Right lobe of liver (tissue), 6 donors: ENCODE data around the gene PTN. TPM values are rescaled to one million over a fixed set of nuclear protein-coding genes. Genes with fewer than 3 reads are reported as not detected.
A peak's percentile ranks its signal among the peaks of the same experiment; 100 is the strongest.

Experiments used
- ATAC-seq, 4 donors: fragments of 200-7000 bp; cut with Tn5 transposase; one replicate each; pipeline ENCODE4 v1.9.1; 2020; ENCODE audit warnings: mild to moderate bottlenecking in 4 of 4, moderate library complexity in 4 of 4
- DNase-seq, 3 donors: peaks; one replicate each; pipeline ENCODE4 v3.0.0-alpha.2; 2020
- H3K27ac ChIP-seq, 3 donors: fragments of 200-600 bp; one replicate each; pipeline ENCODE4 v1.8.0; 2022
- H3K27me3 ChIP-seq, 2 donors: fragments of 200-600 bp; one replicate each; pipeline ENCODE4 v1.8.0; 2022
- H3K36me3 ChIP-seq, 4 donors: fragments of 200-600 bp; sonication (generic) in 1 of 4; one replicate each; pipeline versions ENCODE4 v1.5.1 to v1.8.0; 2017 to 2022; ENCODE audit warnings: control low read depth in 1 of 4
- H3K4me1 ChIP-seq, 4 donors: fragments of 200-600 bp; sonication (generic) in 1 of 4; one replicate each; pipeline versions ENCODE4 v1.5.1 to v1.8.0; 2017 to 2022; ENCODE audit warnings: control low read depth in 1 of 4
- H3K4me3 ChIP-seq, 3 donors: fragments of 200-600 bp; one replicate each; pipeline ENCODE4 v1.8.0; 2022
- H3K9me3 ChIP-seq, 4 donors: fragments of 200-600 bp; sonication (generic) in 1 of 4; one replicate each; pipeline versions ENCODE4 v1.5.1 to v1.8.0; 2017 to 2022; ENCODE audit warnings: control low read depth in 1 of 4
- CTCF ChIP-seq, 4 donors: fragments of 200-600 bp in 3 of 4; fragments of 450-650 bp in 1 of 4; IDR thresholded peaks; one replicate each; pipeline versions ENCODE4 v1.5.1 to v1.8.0; 2016 to 2022; ENCODE audit warnings: antibody characterized with exemption in 4 of 4, mild to moderate bottlenecking in 2 of 4
- POLR2A ChIP-seq: fragments of 450-650 bp; IDR thresholded peaks from one replicate; pipeline ENCODE4 v1.6.1; 2017; ENCODE audit warnings: antibody characterized with exemption, mild to moderate bottlenecking
- WGBS: methylation state at CpG from one replicate; pipeline ENCODE4 v1.1.6; 2018; ENCODE audit warnings: low coverage, low lambda C conversion rate; ENCODE audit not compliant: insufficient coverage; ENCODE audit errors: missing lambda C conversion rate; 5-methylcytosine and 5-hydroxymethylcytosine counted together
- intact Hi-C, 2 donors: fragments of 100-400 bp; cut with DNase I; formaldehyde crosslinking; loops; one replicate each; pipeline versions ENCODE4 v1.11.2 to v1.14.1; 2022
- total RNA-seq, 6 experiments: library from RNA; depleted of rRNA in 2 of 6; stranded (reverse); fragments of >200 nt in 2 of 6; fragmentation: NEBNext Ultra II Directional in 3 of 6; extraction: Animal tissue kit (Norgen Biotek cat#: 25700) in 3 of 6; gene quantifications; one replicate each; pipeline versions ENCODE4 v1.1.0 to v1.2.4, GENCODE V29; 2016 to 2023
- donor health status: DM: no; HTN: yes; CAD: no.
- donor health status: DM: no; HTN: no; CAD: no.
- donor health status: DM: no; HTN: no; CAD: no.
- donor health status: DM: no; HTN: yes; CAD: no.
- donor health status: DM: no; HTN: yes; CAD: no.

PTN gene
- total RNA-seq, 6 experiments from 2014 or later = 0.31 to 1.7 (median 0.89) TPM

GRCh38 chr7:137345799-137346449 is 2.4 kb upstream of the PTN start:
- 57% methylated on average over 5 of the region's 6 CpGs for WGBS
- no peaks in the 10 kb centered on the region for H3K36me3 ChIP-seq
- TF ChIP-seq POLR2A (no peak), CTCF (IDR thresholded peaks at IDR 0.05) (no peak)
- ATAC-seq = no peak
- intact Hi-C loops = no loop called here
- no peaks in the 10 kb centered on the region for H3K9me3 ChIP-seq
- no peak for DNase-seq
- H3K4me3 ChIP-seq = no peak overlapping the region
- H3K4me1 ChIP-seq = peaks cover 0 to 12% (median 3%) of the 10 kb centered on the region in 4 donors
- no peaks in the 10 kb centered on the region for H3K27me3 ChIP-seq
- H3K27ac ChIP-seq = no peak overlapping the region

GRCh38 chr7:137342828-137343261 is 688 bp downstream of the PTN start:
- 7% methylated on average over 5 of the region's 5 CpGs for WGBS
- no peaks in the 10 kb centered on the region for H3K27me3 ChIP-seq
- no peak for DNase-seq

GRCh38 chr7:137342265-137342664 is 1.3 kb downstream of the PTN start:
- TF ChIP-seq CTCF (IDR thresholded peaks at IDR 0.05) (no peak), POLR2A (no peak)
- Histone ChIP-seq H3K9me3 (no peaks in the 10 kb centered on the region), H3K4me1 (peaks cover 0 to 12% (median 3%) of the 10 kb centered on the region in 4 donors), H3K27me3 (no peaks in the 10 kb centered on the region), H3K4me3 (no peak overlapping the region), H3K27ac (no peak overlapping the region), H3K36me3 (no peaks in the 10 kb centered on the region)
- ATAC-seq = peak in 1 of 4 donors; percentile 21
- WGBS = 73% methylated on average over 3 of the region's 3 CpGs
- no peak for DNase-seq
- intact Hi-C loops = no loop called here

More at GRCh38 chr7:137342828-137343261, 688 bp downstream of the PTN start:
- intact Hi-C loops = no loop called here
- Histone ChIP-seq H3K9me3 (no peaks in the 10 kb centered on the region), H3K27ac (no peak overlapping the region), H3K4me1 (peaks cover 0 to 12% (median 3%) of the 10 kb centered on the region in 4 donors), H3K4me3 (peak overlapping the region in 2 of 3 donors; percentile 22 to 28), H3K36me3 (no peaks in the 10 kb centered on the region)
- peak in 3 of 4 donors; percentile 17 to 43 (median 38) for ATAC-seq
- TF ChIP-seq CTCF (IDR thresholded peaks at IDR 0.05) (no peak), POLR2A (no peak)

- TF ChIP-seq CTCF (IDR thresholded peaks at IDR 0.05) (peak; percentile 23 to 55 (median 34)), POLR2A (no peak)
- intact Hi-C loops = no loop called here
- Histone ChIP-seq H3K4me1 (peaks cover 0 to 4% (median 2%) of the 10 kb centered on the region in 4 donors), H3K4me3 (no peak overlapping the region), H3K36me3 (no peaks in the 10 kb centered on the region), H3K27ac (no peak overlapping the region), H3K9me3 (no peaks in the 10 kb centered on the region), H3K27me3 (no peaks in the 10 kb centered on the region)
- DNase-seq (no peak), ATAC-seq (peak; percentile 28 to 62 (median 56))
- WGBS = 54% methylated on average over 2 of the region's 2 CpGs
These were observed 5.6 kb downstream of the PTN start for GRCh38 chr7:137337902-137338301.
